Gastroesophageal sphincter (tissue), 4 donors: ENCODE data around the gene ELAVL1. TPM values are rescaled to one million over a fixed set of nuclear protein-coding genes. Genes with fewer than 3 reads are reported as not detected.
"Not testable (repeated sequence)": the region's sequence is repeated elsewhere in the genome, so short reads cannot be mapped to it uniquely, and the experiment has no call there.

Source experiments
- ATAC-seq: fragments of 150-250 bp; one replicate; pipeline ENCODE4 v1.9.1; 2016; ENCODE audit warnings: mild to moderate bottlenecking, moderate library complexity
- H3K27ac ChIP-seq, 4 donors: fragments of 200-600 bp; sonication (generic) in 3 of 4; 1 replicate in 3 of 4; 2 replicates in 1 of 4; pipeline ENCODE4 v1.5.1; 2016 to 2019
- H3K27me3 ChIP-seq: fragments of 200-600 bp; sonication (generic); one replicate; pipeline ENCODE4 v1.5.1; 2019
- H3K36me3 ChIP-seq, 2 donors: fragments of 200-600 bp; sonication (generic); one replicate each; pipeline ENCODE4 v1.5.1; 2019; ENCODE audit warnings: control low read depth in 1 of 2
- H3K4me1 ChIP-seq, 3 donors: fragments of 200-600 bp; sonication (generic); 1 replicate in 2 of 3; 2 replicates in 1 of 3; pipeline ENCODE4 v1.5.1; 2016 to 2019; ENCODE audit warnings: control low read depth in 2 of 3
- H3K4me3 ChIP-seq, 2 donors: fragments of 200-600 bp; sonication (generic); one replicate each; pipeline ENCODE4 v1.5.1; 2019; ENCODE audit warnings: mild to moderate bottlenecking in 1 of 2, moderate library complexity in 1 of 2
- H3K9me3 ChIP-seq, 3 donors: fragments of 200-600 bp; sonication (generic); one replicate each; pipeline ENCODE4 v1.5.1; 2017 to 2019; ENCODE audit warnings: control low read depth in 2 of 3
- EP300 ChIP-seq: sonication (generic); formaldehyde crosslinking; IDR thresholded peaks from one replicate; pipeline ENCODE4 v1.6.1; 2017; ENCODE audit warnings: antibody characterized with exemption, mild to moderate bottlenecking
- POLR2A ChIP-seq, 2 donors: fragments of 450-650 bp; IDR thresholded peaks; one replicate each; pipeline ENCODE4 v1.6.1; 2017; ENCODE audit warnings: antibody characterized with exemption in 2 of 2, mild to moderate bottlenecking in 2 of 2, moderate library complexity in 1 of 2
- POLR2AphosphoS5 ChIP-seq: sonication (generic); formaldehyde crosslinking; IDR thresholded peaks from one replicate; pipeline ENCODE4 v1.6.1; 2017; ENCODE audit warnings: antibody characterized with exemption
- WGBS, 2 donors: methylation state at CpG; one replicate each; pipeline ENCODE4 v1.1.5; 2018; ENCODE audit warnings: low coverage in 1 of 2; 5-methylcytosine and 5-hydroxymethylcytosine counted together
- total RNA-seq, 4 donors: library from RNA; depleted of rRNA; stranded (reverse); fragments of >200 nt; gene quantifications; one replicate each; pipeline ENCODE4 v1.1.0, GENCODE V29; 2016
- TF ChIP-seq, protein P1 (sequence below), 4 experiments: fragments of 200-600 bp in 2 of 4; fragments of 450-650 bp in 2 of 4; sonication (generic) in 1 of 4; IDR thresholded peaks; one replicate each; pipeline ENCODE4 v1.5.1; 2017 to 2019; ENCODE audit warnings: antibody characterized with exemption in 4 of 4, mild to moderate bottlenecking in 2 of 4, moderate library complexity in 2 of 4

ELAVL1 gene
- total RNA-seq, 4 donors from 2014 or later: 30.8 to 62.5 (median 34.6) TPM

DNA sequence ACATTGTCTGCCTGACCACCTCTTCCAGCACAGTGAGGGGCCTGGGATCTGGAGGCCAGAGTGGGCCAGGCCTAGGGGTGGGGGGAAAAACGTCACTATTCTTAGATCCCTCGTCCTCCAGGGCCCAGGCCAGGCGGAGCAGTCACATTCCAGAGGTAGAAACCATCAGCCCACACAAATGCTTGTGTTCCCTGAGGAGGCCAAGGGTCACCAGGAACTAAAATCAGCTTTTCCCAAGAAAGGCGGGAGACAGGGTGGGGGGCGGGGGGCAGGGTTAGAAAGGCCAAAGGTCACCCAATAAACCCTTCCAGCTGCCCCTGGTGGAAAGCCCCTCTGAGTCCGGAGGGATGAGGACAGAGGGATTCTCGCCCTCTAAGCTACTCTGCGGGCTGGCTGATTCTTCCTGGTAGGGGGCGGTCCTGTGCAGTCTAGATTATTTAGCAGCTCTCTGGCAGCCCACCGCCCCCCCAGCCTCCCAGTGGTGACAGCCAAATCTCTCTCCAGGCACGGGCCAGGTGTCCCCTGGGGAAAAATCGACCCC is 23.6 kb upstream of the ELAVL1 start:
- WGBS, 2 donors: 11 to 52% methylated on average over 3 to 4 of the region's 12 CpGs

DNA sequence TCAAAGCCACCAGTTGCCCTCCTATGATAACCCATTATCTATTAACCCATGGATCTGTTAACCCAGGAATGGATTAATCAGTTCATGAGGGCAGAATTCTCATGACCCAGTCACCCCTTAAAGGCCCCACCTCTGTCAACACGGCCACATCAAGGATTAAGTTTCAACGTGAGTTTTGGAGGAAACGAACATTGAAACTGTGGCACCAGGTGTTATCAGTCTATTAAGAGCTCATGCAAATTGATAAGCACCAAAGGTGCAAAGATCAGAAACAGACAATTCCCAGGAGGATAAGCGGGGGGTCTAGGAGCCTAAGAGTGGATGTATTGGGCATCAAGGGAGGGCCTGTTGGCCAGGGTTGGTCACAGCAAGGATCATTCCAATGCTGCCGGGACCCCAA is 19.9 kb upstream of the ELAVL1 start:
- Histone ChIP-seq H3K27ac (no peak overlapping the region), H3K27me3 (peaks cover 4% of the 10 kb centered on the region), H3K4me3 (no peak overlapping the region), H3K9me3 (no peaks in the 10 kb centered on the region), H3K36me3 (no peaks in the 10 kb centered on the region), H3K4me1 (no peaks in the 10 kb centered on the region)
- 63% methylated on average over 5 of the region's 5 CpGs; no CpG with 5 or more reads in 1 of the 2 donors for WGBS, 2 donors
- no peak for ATAC-seq
- TF ChIP-seq, protein P1, sequence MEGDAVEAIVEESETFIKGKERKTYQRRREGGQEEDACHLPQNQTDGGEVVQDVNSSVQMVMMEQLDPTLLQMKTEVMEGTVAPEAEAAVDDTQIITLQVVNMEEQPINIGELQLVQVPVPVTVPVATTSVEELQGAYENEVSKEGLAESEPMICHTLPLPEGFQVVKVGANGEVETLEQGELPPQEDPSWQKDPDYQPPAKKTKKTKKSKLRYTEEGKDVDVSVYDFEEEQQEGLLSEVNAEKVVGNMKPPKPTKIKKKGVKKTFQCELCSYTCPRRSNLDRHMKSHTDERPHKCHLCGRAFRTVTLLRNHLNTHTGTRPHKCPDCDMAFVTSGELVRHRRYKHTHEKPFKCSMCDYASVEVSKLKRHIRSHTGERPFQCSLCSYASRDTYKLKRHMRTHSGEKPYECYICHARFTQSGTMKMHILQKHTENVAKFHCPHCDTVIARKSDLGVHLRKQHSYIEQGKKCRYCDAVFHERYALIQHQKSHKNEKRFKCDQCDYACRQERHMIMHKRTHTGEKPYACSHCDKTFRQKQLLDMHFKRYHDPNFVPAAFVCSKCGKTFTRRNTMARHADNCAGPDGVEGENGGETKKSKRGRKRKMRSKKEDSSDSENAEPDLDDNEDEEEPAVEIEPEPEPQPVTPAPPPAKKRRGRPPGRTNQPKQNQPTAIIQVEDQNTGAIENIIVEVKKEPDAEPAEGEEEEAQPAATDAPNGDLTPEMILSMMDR (IDR thresholded peaks at IDR 0.05): no peak
- TF ChIP-seq EP300 (no peak), POLR2AphosphoS5 (no peak), POLR2A (IDR thresholded peaks at IDR 0.05) (no peak)

More for the DNA sequence above, 23.6 kb upstream of the ELAVL1 start:
- H3K4me1 ChIP-seq: no peaks in the 10 kb centered on the region
- no peaks in the 10 kb centered on the region for H3K9me3 ChIP-seq
- ATAC-seq: no peak
- no peak overlapping the region for H3K27ac ChIP-seq
- no peaks in the 10 kb centered on the region for H3K36me3 ChIP-seq
- H3K4me3 ChIP-seq: no peak overlapping the region
- H3K27me3 ChIP-seq: peaks cover 14% of the 10 kb centered on the region
- TF ChIP-seq POLR2A (IDR thresholded peaks at IDR 0.05) (no peak), EP300 (no peak), POLR2AphosphoS5 (no peak)
- TF ChIP-seq, protein P1 (IDR thresholded peaks at IDR 0.05): no peak

DNA sequence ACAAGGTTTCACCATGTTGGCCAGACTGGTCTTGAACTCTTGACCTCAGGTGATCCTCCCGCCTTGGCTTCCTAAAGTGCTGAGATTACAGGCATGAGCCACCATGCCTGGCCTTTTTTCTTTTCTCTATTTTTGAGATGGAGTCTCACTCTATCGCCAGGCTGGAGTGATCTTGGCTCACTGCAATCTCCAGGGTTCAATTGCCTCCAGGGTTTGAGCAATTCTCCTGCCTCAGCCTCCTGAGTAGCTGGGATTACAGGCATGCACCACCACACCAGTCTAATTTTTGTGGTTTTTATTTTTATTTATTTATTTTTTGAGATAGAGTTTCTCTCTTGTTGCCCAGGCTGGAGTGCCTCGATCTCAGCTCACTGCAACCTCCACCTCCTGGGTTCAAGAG is 18.8 kb upstream of the ELAVL1 start:
- not testable (repeated sequence) for H3K4me3 ChIP-seq, H3K36me3 ChIP-seq, H3K27ac ChIP-seq, ATAC-seq, H3K4me1 ChIP-seq, H3K27me3 ChIP-seq, H3K9me3 ChIP-seq
- WGBS, 2 donors: 71 to 87% methylated on average over 1 to 3 of the region's 3 CpGs

DNA sequence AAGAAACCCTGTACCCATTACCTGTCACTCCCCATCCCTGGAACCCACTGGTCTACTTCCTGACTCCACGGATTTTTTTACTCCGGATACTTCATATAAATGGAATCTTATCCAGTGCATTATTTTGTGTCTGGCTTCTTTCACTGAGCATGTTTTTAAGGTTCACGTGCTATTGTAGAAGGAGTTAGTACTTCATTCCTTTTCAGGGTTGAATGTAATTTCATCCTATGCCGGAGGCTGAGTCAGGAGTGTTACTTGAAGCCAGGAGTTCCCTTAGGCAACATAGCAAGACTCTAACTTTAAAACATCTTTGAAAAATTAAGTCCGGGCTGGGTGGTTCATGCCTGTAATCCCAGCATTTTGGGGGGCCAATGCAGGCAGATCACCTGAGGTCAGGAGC is 17.9 kb upstream of the ELAVL1 start:
- no peak for ATAC-seq
- H3K36me3 ChIP-seq: no peaks in the 10 kb centered on the region
- no peaks in the 10 kb centered on the region for H3K9me3 ChIP-seq
- no peak overlapping the region for H3K4me3 ChIP-seq
- no peak overlapping the region for H3K27ac ChIP-seq
- no peaks in the 10 kb centered on the region for H3K4me1 ChIP-seq
- no peaks in the 10 kb centered on the region for H3K27me3 ChIP-seq
- 41 to 76% methylated on average over 4 to 5 of the region's 5 CpGs for WGBS, 2 donors
- TF ChIP-seq EP300 (no peak), POLR2A (IDR thresholded peaks at IDR 0.05) (no peak), POLR2AphosphoS5 (no peak)
- TF ChIP-seq, protein P1 (IDR thresholded peaks at IDR 0.05): no peak

DNA sequence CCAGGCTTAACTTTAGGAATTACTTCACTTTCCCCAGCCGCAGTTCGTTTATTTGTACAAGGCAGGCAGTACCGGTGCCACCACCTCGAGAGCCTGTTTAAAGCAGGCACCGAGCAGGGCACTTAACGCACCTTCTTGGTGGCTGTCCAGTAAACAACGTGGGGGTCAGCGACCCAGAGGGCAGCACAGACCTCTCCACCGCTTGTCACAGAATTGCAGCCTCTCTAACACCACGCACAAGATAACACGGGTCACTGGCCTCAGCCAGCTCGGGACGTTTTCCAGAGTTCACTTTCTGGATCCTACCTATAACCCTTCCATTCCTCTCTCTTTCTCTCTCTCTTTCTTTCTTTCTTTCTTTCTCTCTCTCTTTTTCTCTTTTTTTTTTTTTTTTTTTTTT is 16.8 kb upstream of the ELAVL1 start:
- ATAC-seq: no peak
- TF ChIP-seq EP300 (no peak), POLR2A (IDR thresholded peaks at IDR 0.05) (no peak), POLR2AphosphoS5 (no peak)
- TF ChIP-seq, protein P1 (IDR thresholded peaks at IDR 0.05): no peak
- H3K36me3 ChIP-seq: no peaks in the 10 kb centered on the region
- no peak overlapping the region for H3K27ac ChIP-seq
- no peaks in the 10 kb centered on the region for H3K4me1 ChIP-seq
- 58 to 70% methylated on average over 10 to 11 of the region's 13 CpGs for WGBS, 2 donors
- no peak overlapping the region for H3K4me3 ChIP-seq
- no peaks in the 10 kb centered on the region for H3K27me3 ChIP-seq
- H3K9me3 ChIP-seq: no peaks in the 10 kb centered on the region
